Ecto neural progenitor cell (in vitro differentiated cells): ENCODE measurements around the gene S100PBP.
"Not testable (repeated sequence)": the region's sequence is repeated elsewhere in the genome, so short reads cannot be mapped to it uniquely, and the experiment has no call there.

ENCODE experiments used
- DNase-seq: peaks from one replicate; pipeline ENCODE4 v3.0.0-alpha.2; 2018; ENCODE audit warnings: low spot score

The S100PBP gene

GRCh38 chr1:32900956-32901822 lies 83.7 kb downstream of the S100PBP start, which contains the start of gene TMEM54:
Gene TMEM54 (minus strand): TSS chr1:32901389. CDS start chr1:32901238, 151 bp downstream.
- DNase-seq: no peak

GRCh38 chr1:32901823-32902534 lies 84.5 kb downstream of the S100PBP start:
- DNase-seq: no peak

GRCh38 chr1:32902535-32902920 lies 85.1 kb downstream of the S100PBP start:
- no peak for DNase-seq

- DNase-seq: no peak
Measured at GRCh38 chr1:32903991-32904785, 86.7 kb downstream of the S100PBP start.

GRCh38 chr1:32904797-32905196 lies 87.3 kb downstream of the S100PBP start:
- no peak for DNase-seq

GRCh38 chr1:32905588-32905987 lies 88.1 kb downstream of the S100PBP start:
- not testable (repeated sequence) for DNase-seq

- DNase-seq: no peak
Measured at GRCh38 chr1:32906654-32907053, 89.2 kb downstream of the S100PBP start.

- no peak for DNase-seq
Measured at GRCh38 chr1:32907435-32907834, 90.0 kb downstream of the S100PBP start.
